ENCODE results near the gene NUBPL.
A peak's percentile ranks its signal among the peaks of the same experiment; 100 is the strongest.

DNA sequence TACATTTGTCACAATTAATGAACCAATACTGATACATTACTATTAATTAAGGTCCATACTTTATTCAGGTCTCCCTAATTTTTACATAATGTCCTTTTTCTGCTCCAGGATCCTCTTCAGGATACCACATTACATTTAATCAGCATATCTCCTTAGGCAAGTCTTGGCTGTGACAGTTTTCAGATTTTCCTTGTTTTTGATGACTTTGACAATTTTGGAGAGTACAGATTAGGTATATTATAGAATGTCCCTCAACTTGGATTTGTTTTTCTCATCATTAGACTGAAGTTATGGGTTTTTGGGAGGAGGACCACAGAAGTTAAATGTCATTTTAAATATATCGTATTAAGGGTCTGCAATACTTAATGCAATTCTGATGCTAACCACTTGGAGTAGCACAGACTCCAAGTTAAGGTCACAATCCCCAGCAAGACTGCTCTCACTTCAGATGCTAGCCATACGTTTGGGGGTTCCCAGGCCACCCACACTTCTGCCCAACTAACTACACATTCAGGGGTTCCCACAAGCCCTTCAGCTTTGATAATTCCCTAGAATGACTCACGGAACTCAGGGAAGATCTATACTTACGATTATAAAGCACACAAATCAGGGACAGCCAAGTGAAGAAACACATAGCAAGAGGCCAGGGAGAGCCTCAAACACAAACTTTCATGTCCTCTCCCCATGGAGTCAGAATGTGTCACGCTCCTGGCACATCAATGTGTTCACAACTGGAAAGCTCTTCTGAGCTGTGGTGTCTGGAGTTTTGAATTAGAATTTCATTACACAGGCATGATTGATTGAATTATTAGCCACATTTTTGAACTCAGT lies 17.0 kb upstream of the NUBPL start:
- TF ChIP-seq NPAS2 (CRISPR knock-in tag; IDR thresholded peaks at IDR 0.05; ENCODE audit: borderline replicate concordance) (no peak), JUN (IDR thresholded peaks at IDR 0.05) (no peak), POLR2AphosphoS2 (conservative IDR thresholded peaks at IDR 0.05; ENCODE audit: low read length) (no peak), BHLHE40 (IDR thresholded peaks at IDR 0.05; ENCODE audit: low read depth, low read length) (no peak), EP300 (IDR thresholded peaks at IDR 0.05) (no peak), POLR2A (IDR thresholded peaks at IDR 0.05; ENCODE audit: low read length) (no peak), ZC3H11A (IDR thresholded peaks at IDR 0.05) (no peak), CBX8 (IDR thresholded peaks at IDR 0.05) (no peak), RAD21 (conservative IDR thresholded peaks at IDR 0.05 in 1 of 2, IDR thresholded peaks at IDR 0.05 in 1 of 2) (peak; percentile 25 to 37; a peak in 2 of 5 replicates)
- TF ChIP-seq, protein P1, sequence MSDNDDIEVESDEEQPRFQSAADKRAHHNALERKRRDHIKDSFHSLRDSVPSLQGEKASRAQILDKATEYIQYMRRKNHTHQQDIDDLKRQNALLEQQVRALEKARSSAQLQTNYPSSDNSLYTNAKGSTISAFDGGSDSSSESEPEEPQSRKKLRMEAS (IDR thresholded peaks at IDR 0.05) = no peak
- TF ChIP-seq, protein P2, sequence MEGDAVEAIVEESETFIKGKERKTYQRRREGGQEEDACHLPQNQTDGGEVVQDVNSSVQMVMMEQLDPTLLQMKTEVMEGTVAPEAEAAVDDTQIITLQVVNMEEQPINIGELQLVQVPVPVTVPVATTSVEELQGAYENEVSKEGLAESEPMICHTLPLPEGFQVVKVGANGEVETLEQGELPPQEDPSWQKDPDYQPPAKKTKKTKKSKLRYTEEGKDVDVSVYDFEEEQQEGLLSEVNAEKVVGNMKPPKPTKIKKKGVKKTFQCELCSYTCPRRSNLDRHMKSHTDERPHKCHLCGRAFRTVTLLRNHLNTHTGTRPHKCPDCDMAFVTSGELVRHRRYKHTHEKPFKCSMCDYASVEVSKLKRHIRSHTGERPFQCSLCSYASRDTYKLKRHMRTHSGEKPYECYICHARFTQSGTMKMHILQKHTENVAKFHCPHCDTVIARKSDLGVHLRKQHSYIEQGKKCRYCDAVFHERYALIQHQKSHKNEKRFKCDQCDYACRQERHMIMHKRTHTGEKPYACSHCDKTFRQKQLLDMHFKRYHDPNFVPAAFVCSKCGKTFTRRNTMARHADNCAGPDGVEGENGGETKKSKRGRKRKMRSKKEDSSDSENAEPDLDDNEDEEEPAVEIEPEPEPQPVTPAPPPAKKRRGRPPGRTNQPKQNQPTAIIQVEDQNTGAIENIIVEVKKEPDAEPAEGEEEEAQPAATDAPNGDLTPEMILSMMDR (IDR thresholded peaks at IDR 0.05) = no peak
- TF ChIP-seq, protein P3, sequence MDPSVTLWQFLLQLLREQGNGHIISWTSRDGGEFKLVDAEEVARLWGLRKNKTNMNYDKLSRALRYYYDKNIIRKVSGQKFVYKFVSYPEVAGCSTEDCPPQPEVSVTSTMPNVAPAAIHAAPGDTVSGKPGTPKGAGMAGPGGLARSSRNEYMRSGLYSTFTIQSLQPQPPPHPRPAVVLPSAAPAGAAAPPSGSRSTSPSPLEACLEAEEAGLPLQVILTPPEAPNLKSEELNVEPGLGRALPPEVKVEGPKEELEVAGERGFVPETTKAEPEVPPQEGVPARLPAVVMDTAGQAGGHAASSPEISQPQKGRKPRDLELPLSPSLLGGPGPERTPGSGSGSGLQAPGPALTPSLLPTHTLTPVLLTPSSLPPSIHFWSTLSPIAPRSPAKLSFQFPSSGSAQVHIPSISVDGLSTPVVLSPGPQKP (IDR thresholded peaks at IDR 0.05; ENCODE audit: low read depth, low read length) = no peak
- TF ChIP-seq, protein P4, sequence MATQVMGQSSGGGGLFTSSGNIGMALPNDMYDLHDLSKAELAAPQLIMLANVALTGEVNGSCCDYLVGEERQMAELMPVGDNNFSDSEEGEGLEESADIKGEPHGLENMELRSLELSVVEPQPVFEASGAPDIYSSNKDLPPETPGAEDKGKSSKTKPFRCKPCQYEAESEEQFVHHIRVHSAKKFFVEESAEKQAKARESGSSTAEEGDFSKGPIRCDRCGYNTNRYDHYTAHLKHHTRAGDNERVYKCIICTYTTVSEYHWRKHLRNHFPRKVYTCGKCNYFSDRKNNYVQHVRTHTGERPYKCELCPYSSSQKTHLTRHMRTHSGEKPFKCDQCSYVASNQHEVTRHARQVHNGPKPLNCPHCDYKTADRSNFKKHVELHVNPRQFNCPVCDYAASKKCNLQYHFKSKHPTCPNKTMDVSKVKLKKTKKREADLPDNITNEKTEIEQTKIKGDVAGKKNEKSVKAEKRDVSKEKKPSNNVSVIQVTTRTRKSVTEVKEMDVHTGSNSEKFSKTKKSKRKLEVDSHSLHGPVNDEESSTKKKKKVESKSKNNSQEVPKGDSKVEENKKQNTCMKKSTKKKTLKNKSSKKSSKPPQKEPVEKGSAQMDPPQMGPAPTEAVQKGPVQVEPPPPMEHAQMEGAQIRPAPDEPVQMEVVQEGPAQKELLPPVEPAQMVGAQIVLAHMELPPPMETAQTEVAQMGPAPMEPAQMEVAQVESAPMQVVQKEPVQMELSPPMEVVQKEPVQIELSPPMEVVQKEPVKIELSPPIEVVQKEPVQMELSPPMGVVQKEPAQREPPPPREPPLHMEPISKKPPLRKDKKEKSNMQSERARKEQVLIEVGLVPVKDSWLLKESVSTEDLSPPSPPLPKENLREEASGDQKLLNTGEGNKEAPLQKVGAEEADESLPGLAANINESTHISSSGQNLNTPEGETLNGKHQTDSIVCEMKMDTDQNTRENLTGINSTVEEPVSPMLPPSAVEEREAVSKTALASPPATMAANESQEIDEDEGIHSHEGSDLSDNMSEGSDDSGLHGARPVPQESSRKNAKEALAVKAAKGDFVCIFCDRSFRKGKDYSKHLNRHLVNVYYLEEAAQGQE (IDR thresholded peaks at IDR 0.05) = no peak

All from A549 (cell line).